Activated T-cell treated with anti-CD3 and anti-CD28 coated beads, Interleukin-2, amount 50 U/mL, for 4 hours (primary cell): ENCODE data around the gene C22orf39. TPM values are rescaled to one million over a fixed set of nuclear protein-coding genes. Genes with fewer than 3 reads are reported as not detected.

ENCODE experiments used
- ATAC-seq, 2 donors: fragments of 200-7000 bp; cut with Tn5 transposase; one replicate each; pipeline ENCODE4 v1.10.0; 2021
- DNase-seq: peaks from one replicate; pipeline ENCODE4 v3.0.0-alpha.2; 2020
- H3K27me3 Mint-ChIP-seq: one replicate; pipeline ENCODE4 v1.8.0; 2021; ENCODE audit warnings: low read depth, mixed read lengths
- H3K36me3 Mint-ChIP-seq: one replicate; pipeline ENCODE4 v1.8.0; 2022; ENCODE audit warnings: mixed read lengths; ENCODE audit not compliant: insufficient read depth
- H3K4me1 Mint-ChIP-seq: one replicate; pipeline ENCODE4 v1.8.0; 2021; ENCODE audit warnings: low read depth, mixed read lengths
- H3K4me3 Mint-ChIP-seq: one replicate; pipeline ENCODE4 v1.8.0; 2021; ENCODE audit warnings: mild to moderate bottlenecking, moderate library complexity, mixed read lengths
- H3K9me3 Mint-ChIP-seq: one replicate; pipeline ENCODE4 v1.8.0; 2021; ENCODE audit warnings: mixed read lengths
- total RNA-seq, 3 donors: library from RNA; stranded (reverse); gene quantifications; one replicate each; pipeline ENCODE4 v1.2.1, GENCODE V29; 2021

C22orf39 gene
- total RNA-seq, 3 donors from 2014 or later: 14.3 to 20.9 (median 18.8) TPM

DNA sequence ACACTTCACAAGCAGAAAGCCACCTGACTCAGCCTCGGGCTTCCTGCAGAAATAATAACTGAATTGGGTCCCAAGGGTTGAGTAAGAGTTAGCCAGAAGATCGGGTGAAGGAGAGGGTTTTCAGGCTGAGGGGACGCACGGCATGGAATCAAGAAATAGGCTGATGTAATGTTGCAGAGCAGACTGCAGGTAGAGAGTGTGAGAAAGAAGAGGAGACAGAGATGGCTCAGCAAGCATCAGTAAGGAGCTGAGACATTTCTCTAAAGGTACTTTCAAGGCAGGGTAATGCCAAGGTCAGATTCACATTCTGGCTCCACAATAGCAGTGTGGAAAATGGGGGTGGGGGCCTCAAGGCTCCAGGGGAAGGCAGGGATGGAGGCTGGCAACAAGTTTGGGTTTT lies 34.6 kb downstream of the C22orf39 start:
- H3K4me3 Mint-ChIP-seq: no peak overlapping the region
- peaks cover 20% of the 10 kb centered on the region for H3K36me3 Mint-ChIP-seq
- no peaks in the 10 kb centered on the region for H3K27me3 Mint-ChIP-seq
- H3K9me3 Mint-ChIP-seq: no peaks in the 10 kb centered on the region
- DNase-seq (no peak), ATAC-seq (no peak)
- H3K4me1 Mint-ChIP-seq: peaks cover 20% of the 10 kb centered on the region

DNA sequence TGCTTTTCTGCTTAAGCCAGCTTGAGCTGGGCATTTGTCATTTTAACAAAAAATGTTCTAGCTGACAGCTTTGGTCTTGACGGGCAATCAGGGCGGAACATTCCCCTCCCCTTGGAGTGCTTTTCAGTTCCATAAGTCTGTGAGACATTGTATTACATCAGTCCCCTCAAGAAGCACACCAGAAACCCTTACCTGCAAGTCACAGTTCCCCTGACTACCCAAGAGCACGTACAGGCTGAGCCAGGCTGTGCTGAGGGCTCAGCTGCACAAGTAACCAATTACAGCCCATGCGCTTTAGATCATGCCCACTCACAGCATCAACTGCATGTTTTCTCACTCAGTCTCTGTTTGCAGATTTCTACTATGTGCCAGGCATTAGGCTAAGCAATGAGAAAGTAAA lies 35.0 kb downstream of the C22orf39 start:
- H3K36me3 Mint-ChIP-seq: peaks cover 21% of the 10 kb centered on the region
- H3K9me3 Mint-ChIP-seq: no peaks in the 10 kb centered on the region
- H3K4me3 Mint-ChIP-seq: no peak overlapping the region
- DNase-seq: no peak
- H3K27me3 Mint-ChIP-seq: no peaks in the 10 kb centered on the region
- peaks cover 18% of the 10 kb centered on the region for H3K4me1 Mint-ChIP-seq
- no peak for ATAC-seq

DNA sequence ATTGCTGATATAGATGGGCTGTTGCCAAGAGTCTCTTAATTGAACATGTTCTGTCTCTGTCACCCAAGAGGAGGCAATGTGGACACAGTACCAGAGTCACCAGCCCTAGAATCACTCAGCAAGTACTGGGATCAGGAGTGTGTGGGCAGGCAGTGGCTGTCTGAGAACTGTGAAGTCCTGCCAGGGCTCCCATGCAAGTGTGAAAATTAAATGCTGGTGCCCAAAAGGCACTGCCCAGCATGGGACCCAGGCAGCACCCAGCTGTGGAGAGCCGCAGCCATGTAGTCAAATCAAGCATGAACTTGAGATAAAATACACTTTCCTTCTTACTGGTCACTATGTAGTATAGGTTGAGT lies 35.8 kb downstream of the C22orf39 start:
- ATAC-seq (no peak), DNase-seq (no peak)
- no peaks in the 10 kb centered on the region for H3K9me3 Mint-ChIP-seq
- peaks cover 18% of the 10 kb centered on the region for H3K4me1 Mint-ChIP-seq
- no peak overlapping the region for H3K4me3 Mint-ChIP-seq
- peaks cover 25% of the 10 kb centered on the region for H3K36me3 Mint-ChIP-seq
- H3K27me3 Mint-ChIP-seq: no peaks in the 10 kb centered on the region

DNA sequence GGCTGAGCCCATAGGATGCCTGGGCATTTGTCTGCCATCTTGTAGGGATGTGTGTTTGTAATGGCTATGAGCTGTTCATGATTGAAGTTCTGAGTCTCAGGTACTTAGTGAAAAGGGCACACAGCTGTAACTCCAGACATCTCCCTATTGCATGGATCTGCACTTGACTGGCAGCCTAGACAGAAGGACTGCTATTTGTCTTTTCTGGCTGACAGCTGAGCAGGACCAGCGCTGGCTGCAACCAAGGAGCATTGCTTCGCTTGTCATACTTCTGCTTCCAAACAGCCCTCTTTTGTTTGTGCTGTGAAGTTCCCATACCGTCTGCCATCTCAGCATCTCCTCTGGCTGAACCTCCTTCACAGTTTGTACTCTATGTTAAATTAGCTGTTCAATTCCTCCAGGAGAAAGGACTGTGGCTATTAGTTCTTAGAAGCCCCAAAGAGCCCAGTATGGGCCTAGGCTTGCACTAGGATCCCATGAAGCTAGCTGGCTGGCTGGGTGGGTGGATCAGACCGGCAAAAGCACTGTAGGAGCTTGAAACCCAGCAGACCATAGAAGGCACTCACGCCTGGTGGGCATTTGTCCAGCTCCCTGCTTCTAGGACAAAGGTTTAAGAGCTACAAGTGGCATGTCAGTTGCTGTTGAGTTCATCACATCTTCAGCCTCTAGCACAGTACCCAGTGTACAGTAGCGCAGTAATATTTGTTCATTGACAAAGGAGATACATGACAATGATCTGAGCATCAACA lies 36.4 kb downstream of the C22orf39 start:
- DNase-seq: no peak
- Mint-ChIP-seq H3K36me3 (peaks cover 28% of the 10 kb centered on the region), H3K27me3 (no peaks in the 10 kb centered on the region), H3K4me1 (peaks cover 18% of the 10 kb centered on the region), H3K9me3 (no peaks in the 10 kb centered on the region), H3K4me3 (no peak overlapping the region)
- ATAC-seq: no peak

DNA sequence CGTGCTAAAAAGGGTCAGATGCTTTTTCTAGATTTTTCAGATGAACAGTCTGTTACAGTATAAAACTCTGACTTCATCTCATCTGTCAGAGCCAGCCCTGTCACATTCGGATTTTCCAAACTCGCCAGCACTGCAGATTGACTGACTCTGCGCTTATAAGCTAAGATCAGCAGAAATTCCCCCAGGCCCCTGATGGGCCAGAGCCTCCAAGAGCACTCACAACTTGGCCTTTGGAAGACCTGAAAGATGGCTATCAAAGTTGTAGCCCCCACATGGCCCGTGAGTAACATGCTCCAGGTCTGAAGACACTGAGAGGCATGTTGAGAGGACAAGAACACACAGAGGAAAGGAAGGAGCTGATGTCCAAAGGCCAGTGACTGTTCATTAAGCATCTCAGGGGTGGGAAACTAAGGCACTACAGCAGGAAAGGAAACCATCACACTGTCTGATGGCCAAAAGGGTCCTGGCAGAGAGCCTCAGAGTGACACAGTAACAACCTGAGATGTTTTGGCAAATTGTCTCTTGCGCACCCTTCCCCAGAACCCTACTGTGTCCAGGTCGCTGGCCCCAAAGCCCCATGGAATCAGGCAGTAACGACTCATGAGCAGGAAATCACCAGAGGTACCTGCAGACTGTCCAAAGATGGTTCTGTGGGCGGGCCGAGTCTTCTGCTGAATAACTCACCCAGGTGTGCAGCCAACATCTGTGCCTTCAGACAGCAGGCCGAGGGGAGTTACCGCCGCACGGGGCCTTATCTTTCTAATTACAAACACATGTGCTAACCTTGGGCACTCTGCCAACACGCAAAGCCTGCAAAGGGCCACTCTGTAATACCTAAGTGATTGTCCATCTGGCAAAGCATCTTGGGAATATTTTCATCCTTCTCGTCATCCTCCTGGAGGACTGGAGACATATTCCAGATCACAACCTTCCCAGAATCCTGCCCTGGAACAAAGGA lies 39.6 kb downstream of the C22orf39 start:
- H3K4me1 Mint-ChIP-seq: peaks cover 8% of the 10 kb centered on the region
- DNase-seq: no peak
- ATAC-seq: no peak
- peaks cover 44% of the 10 kb centered on the region for H3K36me3 Mint-ChIP-seq
- no peaks in the 10 kb centered on the region for H3K9me3 Mint-ChIP-seq
- no peaks in the 10 kb centered on the region for H3K27me3 Mint-ChIP-seq
- H3K4me3 Mint-ChIP-seq: no peak overlapping the region

DNA sequence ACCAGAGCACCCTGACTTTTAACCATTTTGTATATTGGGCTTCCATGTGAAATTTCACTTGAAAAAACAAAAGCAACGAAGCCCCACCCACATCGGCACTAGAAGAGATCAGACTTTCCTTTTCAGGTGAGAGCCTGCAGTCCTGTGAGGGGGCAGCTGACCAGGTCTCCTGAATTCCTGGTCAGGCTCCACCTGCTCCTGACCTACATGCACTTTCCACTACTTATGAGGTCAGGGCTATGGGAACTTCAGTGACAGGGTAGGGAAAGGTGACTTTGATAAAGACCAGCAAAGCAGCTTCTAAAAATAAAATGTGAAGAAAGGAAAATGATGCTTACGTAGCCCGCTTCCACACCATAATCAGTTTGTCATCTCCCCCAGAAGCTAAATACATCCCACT lies 40.7 kb downstream of the C22orf39 start:
- no peak overlapping the region for H3K4me3 Mint-ChIP-seq
- ATAC-seq (no peak), DNase-seq (no peak)
- no peaks in the 10 kb centered on the region for H3K27me3 Mint-ChIP-seq
- peaks cover 45% of the 10 kb centered on the region for H3K36me3 Mint-ChIP-seq
- H3K4me1 Mint-ChIP-seq: peaks cover under 1% of the 10 kb centered on the region
- no peaks in the 10 kb centered on the region for H3K9me3 Mint-ChIP-seq

DNA sequence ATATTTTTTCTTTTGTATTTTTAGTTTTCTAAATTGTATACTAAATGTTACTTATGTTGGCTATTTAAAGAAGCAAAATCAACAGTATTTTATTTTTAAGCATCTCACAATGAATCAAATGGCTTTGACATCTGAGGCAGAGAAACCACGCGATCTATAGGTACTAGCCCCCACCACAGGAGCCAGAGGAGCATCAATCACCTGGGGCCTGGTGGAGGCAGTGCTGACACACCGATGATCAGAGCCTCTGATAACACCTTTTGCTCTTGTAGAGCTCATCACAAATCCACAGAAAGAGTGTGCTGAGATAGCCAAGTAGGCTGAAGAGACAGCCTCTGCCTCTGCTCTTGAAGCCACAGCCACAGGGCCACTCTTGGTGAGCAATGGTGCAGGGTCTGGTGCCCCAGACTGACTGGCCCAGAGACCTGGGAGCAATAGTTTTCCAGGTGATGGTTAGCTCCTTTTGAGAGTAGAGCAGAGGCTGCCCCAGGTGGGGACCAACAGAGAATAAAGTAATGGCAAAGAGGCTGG lies 41.2 kb downstream of the C22orf39 start:
- peaks cover 50% of the 10 kb centered on the region for H3K36me3 Mint-ChIP-seq
- no peaks in the 10 kb centered on the region for H3K27me3 Mint-ChIP-seq

DNA sequence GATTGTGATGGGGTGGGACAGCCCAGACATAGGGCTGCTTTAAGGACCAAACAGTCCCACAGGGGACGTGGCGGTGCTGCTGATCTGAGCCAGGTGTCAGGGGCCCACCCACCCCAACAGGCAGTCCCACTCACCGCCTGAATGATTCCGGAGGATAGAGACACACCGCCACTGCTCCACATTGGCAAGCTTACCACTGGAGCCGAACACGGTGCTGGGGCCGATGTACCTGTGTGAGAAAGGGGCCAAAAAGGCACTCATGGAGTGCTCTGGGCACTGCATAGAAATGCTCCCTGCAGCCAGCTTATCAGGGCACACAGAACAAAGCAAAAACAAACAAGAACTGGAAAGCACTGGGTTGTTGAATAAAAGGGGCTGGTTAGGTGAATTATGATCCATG lies 41.9 kb downstream of the C22orf39 start:
- peaks cover 55% of the 10 kb centered on the region for H3K36me3 Mint-ChIP-seq
- no peaks in the 10 kb centered on the region for H3K4me1 Mint-ChIP-seq
- no peak for ATAC-seq
- H3K9me3 Mint-ChIP-seq: no peaks in the 10 kb centered on the region
- H3K27me3 Mint-ChIP-seq: no peaks in the 10 kb centered on the region
- H3K4me3 Mint-ChIP-seq: no peak overlapping the region
- DNase-seq: no peak

More for the DNA sequence above, 41.2 kb downstream of the C22orf39 start:
- no peaks in the 10 kb centered on the region for H3K4me1 Mint-ChIP-seq
- no peak for ATAC-seq
- no peak for DNase-seq
- no peak overlapping the region for H3K4me3 Mint-ChIP-seq
- no peaks in the 10 kb centered on the region for H3K9me3 Mint-ChIP-seq

DNA sequence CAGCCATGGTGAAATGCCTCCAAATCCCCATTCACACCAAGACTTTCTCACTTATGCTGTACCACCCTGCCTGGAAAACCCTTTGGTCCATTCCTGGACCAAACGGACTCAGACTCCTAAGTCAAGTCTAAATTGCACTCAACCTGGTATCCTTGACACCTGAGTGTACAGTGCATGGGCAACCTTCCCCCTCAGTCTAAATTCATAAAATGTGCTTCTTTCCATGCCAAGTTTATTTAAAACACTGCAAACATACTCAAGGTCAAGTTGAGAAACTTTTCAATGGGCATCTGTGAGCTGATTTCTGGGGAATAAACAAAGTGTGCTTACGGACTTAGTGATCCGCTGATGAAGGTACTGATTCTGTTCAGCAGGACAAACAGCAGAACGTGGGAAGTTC lies 42.4 kb downstream of the C22orf39 start:
- Mint-ChIP-seq H3K4me3 (no peak overlapping the region), H3K36me3 (peaks cover 60% of the 10 kb centered on the region), H3K27me3 (no peaks in the 10 kb centered on the region), H3K4me1 (no peaks in the 10 kb centered on the region), H3K9me3 (no peaks in the 10 kb centered on the region)
- no peak for ATAC-seq
- DNase-seq: no peak

DNA sequence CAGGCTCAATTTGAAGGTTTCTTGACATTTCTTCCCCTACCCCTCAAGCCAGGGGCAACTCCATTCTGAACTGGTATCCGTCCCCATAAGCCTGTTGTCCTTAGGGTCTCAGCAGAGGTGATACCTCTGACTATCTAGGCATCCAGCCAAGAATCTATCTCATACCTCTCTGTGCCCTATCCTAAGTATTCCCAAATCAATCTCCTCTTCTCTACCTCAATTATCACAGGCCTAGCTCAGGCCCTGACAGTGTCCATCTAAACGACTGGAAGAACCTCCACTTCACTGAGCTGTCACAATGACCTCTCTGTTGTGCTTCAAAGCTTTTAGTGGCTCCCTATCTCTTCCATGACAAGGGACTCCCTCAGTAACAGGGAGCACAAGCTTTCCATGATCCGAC lies 42.8 kb downstream of the C22orf39 start:
- Mint-ChIP-seq H3K27me3 (no peaks in the 10 kb centered on the region), H3K4me1 (no peaks in the 10 kb centered on the region), H3K36me3 (peaks cover 58% of the 10 kb centered on the region), H3K4me3 (no peak overlapping the region), H3K9me3 (no peaks in the 10 kb centered on the region)
- no peak for ATAC-seq
- DNase-seq: no peak

DNA sequence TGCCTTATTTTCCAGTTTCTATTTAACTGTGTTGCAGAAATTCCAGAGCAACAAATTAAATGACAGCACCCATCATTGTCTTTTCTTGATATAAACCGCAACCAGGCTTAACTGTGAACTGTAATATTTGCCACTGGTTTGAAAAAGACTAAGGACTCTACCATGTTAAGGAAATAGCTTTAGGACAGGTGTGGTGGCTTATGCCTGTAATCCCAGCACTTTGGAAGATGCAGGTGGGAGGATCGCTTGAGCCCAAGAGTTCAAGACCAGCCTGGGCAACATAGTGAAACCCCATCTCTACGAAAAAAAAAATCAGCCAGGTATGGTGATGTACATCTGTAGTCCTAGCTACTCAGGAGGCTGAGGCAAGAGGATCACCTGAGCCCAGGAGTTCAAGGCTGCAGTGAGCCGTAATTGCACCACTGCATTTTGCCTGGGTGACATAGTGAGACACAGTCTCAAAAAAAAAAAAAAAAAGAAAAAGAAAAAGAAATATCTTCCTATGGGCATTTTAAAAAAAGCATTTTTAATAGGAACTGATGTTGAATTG lies 44.8 kb downstream of the C22orf39 start:
- Mint-ChIP-seq H3K4me1 (no peaks in the 10 kb centered on the region), H3K9me3 (no peaks in the 10 kb centered on the region), H3K36me3 (peaks cover 57% of the 10 kb centered on the region), H3K4me3 (no peak overlapping the region), H3K27me3 (no peaks in the 10 kb centered on the region)
- DNase-seq (no peak), ATAC-seq (no peak)

DNA sequence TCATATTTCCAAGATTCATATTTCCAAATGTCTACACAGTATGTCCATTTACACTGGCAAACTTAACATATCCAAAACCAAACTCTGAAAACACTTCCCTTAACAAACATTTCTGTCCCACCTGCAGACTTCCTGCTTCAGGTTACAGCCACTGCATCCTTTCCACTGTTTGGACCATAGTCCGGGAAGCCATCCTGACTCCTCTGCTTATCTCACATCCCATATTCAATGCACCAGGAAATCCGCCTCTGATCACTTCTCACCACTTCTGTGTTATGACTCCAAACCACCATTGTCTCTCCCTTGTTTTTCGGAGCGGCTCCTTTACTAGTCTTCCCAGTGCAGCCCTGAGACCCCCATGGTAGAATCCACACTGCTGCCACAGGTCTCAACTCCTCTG lies 46.0 kb downstream of the C22orf39 start:
- H3K4me3 Mint-ChIP-seq: no peak overlapping the region
- no peak for ATAC-seq
- DNase-seq: no peak
- peaks cover 56% of the 10 kb centered on the region for H3K36me3 Mint-ChIP-seq
- H3K4me1 Mint-ChIP-seq: no peaks in the 10 kb centered on the region
- no peaks in the 10 kb centered on the region for H3K9me3 Mint-ChIP-seq
- H3K27me3 Mint-ChIP-seq: no peaks in the 10 kb centered on the region

DNA sequence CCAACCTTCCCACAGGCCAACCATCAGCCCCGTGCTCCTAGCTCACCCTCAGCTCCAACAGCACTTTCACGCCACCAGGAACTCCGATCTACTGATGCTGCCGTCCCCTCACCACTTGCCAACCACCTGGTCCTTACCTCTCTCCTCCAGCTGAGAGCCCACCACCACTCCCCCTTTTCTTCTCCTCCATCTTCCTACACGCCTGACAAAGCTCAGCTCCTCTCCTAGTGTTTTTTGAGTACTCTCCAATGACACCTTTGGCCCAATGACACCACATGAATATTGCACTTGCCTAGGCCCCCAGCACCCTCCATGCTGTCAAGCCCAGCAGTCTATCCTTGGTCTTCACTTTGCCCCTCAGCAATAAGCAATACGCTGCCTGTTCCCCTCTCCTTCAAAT lies 46.6 kb downstream of the C22orf39 start:
- Mint-ChIP-seq H3K9me3 (no peaks in the 10 kb centered on the region), H3K4me3 (no peak overlapping the region), H3K27me3 (no peaks in the 10 kb centered on the region), H3K4me1 (no peaks in the 10 kb centered on the region), H3K36me3 (peaks cover 53% of the 10 kb centered on the region)
- DNase-seq (no peak), ATAC-seq (no peak)

DNA sequence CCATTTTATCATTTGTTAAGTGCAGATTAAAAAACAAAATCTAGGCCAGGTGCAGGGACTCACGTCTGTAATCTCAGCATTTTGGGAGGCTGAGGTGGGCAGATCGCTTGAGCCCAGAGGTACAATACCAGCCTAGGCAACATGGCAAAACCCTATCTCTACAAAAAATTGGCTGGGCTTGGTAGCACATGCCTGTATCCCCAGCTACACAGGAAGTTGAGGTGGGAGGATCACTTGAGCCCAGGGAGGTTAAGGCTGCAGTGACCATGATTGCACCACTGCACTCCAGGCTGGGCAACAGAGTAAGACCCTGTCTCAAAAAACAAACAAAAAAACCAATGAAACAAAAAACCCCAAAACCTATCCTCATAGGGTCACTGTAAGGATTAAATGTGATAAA lies 48.9 kb downstream of the C22orf39 start:
- no peaks in the 10 kb centered on the region for H3K27me3 Mint-ChIP-seq
- peaks cover 49% of the 10 kb centered on the region for H3K36me3 Mint-ChIP-seq
- DNase-seq: no peak
- H3K9me3 Mint-ChIP-seq: no peaks in the 10 kb centered on the region
- no peak overlapping the region for H3K4me3 Mint-ChIP-seq
- ATAC-seq: no peak
- H3K4me1 Mint-ChIP-seq: no peaks in the 10 kb centered on the region
